H9 (cell line): ENCODE measurements around the gene GALNT13. TPM values are rescaled to one million over a fixed set of nuclear protein-coding genes. Genes with fewer than 3 reads are reported as not detected.

Source experiments
- DNase-seq: peaks from one replicate; pipeline ENCODE4 v3.0.0-alpha.2; 2017
- H2AFZ ChIP-seq: one replicate; pipeline ENCODE4 v1.6.1; 2013; ENCODE audit warnings: mild to moderate bottlenecking, low read length, control low read depth, moderate library complexity
- H2AK5ac ChIP-seq: 2 replicates; pipeline ENCODE4 v1.6.1; 2013; ENCODE audit warnings: low read length, control low read depth, mixed read lengths; ENCODE audit not compliant: insufficient read length
- H2BK120ac ChIP-seq: one replicate; pipeline ENCODE4 v1.6.1; 2013; ENCODE audit warnings: low read depth, mild to moderate bottlenecking, low read length, control low read depth, inconsistent platforms; ENCODE audit not compliant: poor library complexity, severe bottlenecking
- H2BK12ac ChIP-seq: 2 replicates; pipeline ENCODE4 v1.6.1; 2013; ENCODE audit warnings: low read length, control low read depth, mixed read lengths, low read depth; ENCODE audit not compliant: insufficient read length
- H2BK15ac ChIP-seq: 2 replicates; pipeline ENCODE4 v1.6.1; 2013; ENCODE audit warnings: low read depth, low read length, control low read depth
- H2BK20ac ChIP-seq: one replicate; pipeline ENCODE4 v1.6.1; 2013; ENCODE audit warnings: low read depth, mild to moderate bottlenecking, low read length, control low read depth, inconsistent platforms; ENCODE audit not compliant: poor library complexity, severe bottlenecking
- H2BK5ac ChIP-seq: 2 replicates; pipeline ENCODE4 v1.6.1; 2013; ENCODE audit warnings: low read length, control low read depth, mixed read lengths; ENCODE audit not compliant: insufficient read length
- H3K14ac ChIP-seq: 2 replicates; pipeline ENCODE4 v1.6.1; 2013; ENCODE audit warnings: low read length, control low read depth; ENCODE audit not compliant: insufficient read depth
- H3K18ac ChIP-seq: 2 replicates; pipeline ENCODE4 v1.6.1; 2013; ENCODE audit warnings: low read depth, mild to moderate bottlenecking, mixed read lengths, low read length, control low read depth; ENCODE audit not compliant: insufficient read length
- H3K23ac ChIP-seq: 2 replicates; pipeline ENCODE4 v1.6.1; 2013; ENCODE audit warnings: low read length, control low read depth, mixed read lengths, low read depth; ENCODE audit not compliant: insufficient read length
- H3K23me2 ChIP-seq: 2 replicates; pipeline ENCODE4 v1.6.1; 2013; ENCODE audit warnings: low read depth, mild to moderate bottlenecking, mixed read lengths, low read length, control low read depth; ENCODE audit not compliant: insufficient read length, poor library complexity, severe bottlenecking
- H3K27ac ChIP-seq: 2 replicates; pipeline ENCODE4 v1.5.1; 2013; ENCODE audit warnings: low read length, control low read depth, mixed read lengths, low read depth; ENCODE audit not compliant: insufficient read length
- H3K27me3 ChIP-seq: 2 replicates; pipeline ENCODE4 v1.6.1; 2013; ENCODE audit warnings: low read length, control low read depth, inconsistent platforms; ENCODE audit not compliant: insufficient read depth
- H3K4ac ChIP-seq: 2 replicates; pipeline ENCODE4 v1.6.1; 2013; ENCODE audit warnings: low read depth, mild to moderate bottlenecking, control low read depth, inconsistent platforms, low read length, moderate library complexity
- H3K4me1 ChIP-seq: 2 replicates; pipeline ENCODE4 v1.6.1; 2013; ENCODE audit warnings: low read length, control low read depth, inconsistent platforms; ENCODE audit not compliant: insufficient read depth
- H3K4me2 ChIP-seq: 2 replicates; pipeline ENCODE4 v1.6.1; 2013; ENCODE audit warnings: low read length, control low read depth, mixed read lengths; ENCODE audit not compliant: insufficient read length, insufficient read depth
- H3K56ac ChIP-seq: 2 replicates; pipeline ENCODE4 v1.6.1; 2013; ENCODE audit warnings: low read depth, mild to moderate bottlenecking, mixed read lengths, low read length, control low read depth; ENCODE audit not compliant: insufficient read length
- H3K79me1 ChIP-seq: 2 replicates; pipeline ENCODE4 v1.6.1; 2013; ENCODE audit warnings: low read depth, mild to moderate bottlenecking, moderate library complexity, low read length, control low read depth, inconsistent platforms; ENCODE audit not compliant: insufficient read depth, poor library complexity, severe bottlenecking
- H3K79me2 ChIP-seq: 2 replicates; pipeline ENCODE4 v1.6.1; 2013; ENCODE audit warnings: low read length, control low read depth, inconsistent platforms; ENCODE audit not compliant: insufficient read depth
- H3K9ac ChIP-seq: 2 replicates; pipeline ENCODE4 v1.6.1; 2013; ENCODE audit warnings: low read length, control low read depth, mixed read lengths; ENCODE audit not compliant: insufficient read length; ENCODE audit errors: extremely low read depth
- H3K9me3 ChIP-seq: one replicate; pipeline ENCODE4 v1.6.1; 2013; ENCODE audit warnings: low read depth, low read length, inconsistent platforms; ENCODE audit not compliant: control insufficient read depth
- H3T11ph ChIP-seq: one replicate; pipeline ENCODE4 v1.6.1; 2013; ENCODE audit warnings: mild to moderate bottlenecking, low read length, control low read depth, inconsistent platforms
- H4K20me1 ChIP-seq: one replicate; pipeline ENCODE4 v1.6.1; 2013; ENCODE audit not compliant: control insufficient read depth, insufficient read length, insufficient read depth
- H4K5ac ChIP-seq: 2 replicates; pipeline ENCODE4 v1.6.1; 2013; ENCODE audit warnings: low read depth, mild to moderate bottlenecking, mixed read lengths, low read length, control low read depth; ENCODE audit not compliant: insufficient read length
- H4K8ac ChIP-seq: replicated peaks from 2 replicates; pipeline ENCODE4 v1.6.1; 2013; ENCODE audit warnings: low read length, control low read depth, mixed read lengths, low read depth; ENCODE audit not compliant: insufficient read length
- H4K91ac ChIP-seq: 2 replicates; pipeline ENCODE4 v1.6.1; 2013; ENCODE audit warnings: low read depth, mild to moderate bottlenecking, moderate library complexity, mixed read lengths, low read length, control low read depth; ENCODE audit not compliant: insufficient read length
- H3K27ac Mint-ChIP-seq, 3 experiments: 2 replicates in 2 of 3; 3 replicates in 1 of 3; pipeline ENCODE4 v1.8.0; 2020 to 2021; ENCODE audit warnings: mixed read lengths in 3 of 3, mild to moderate bottlenecking in 1 of 3, moderate library complexity in 1 of 3
- H3K27me3 Mint-ChIP-seq: 2 replicates; pipeline ENCODE4 v1.8.0; 2021; ENCODE audit warnings: low read depth, mild to moderate bottlenecking, moderate library complexity, mixed read lengths
- H3K36me3 Mint-ChIP-seq, 3 experiments: 2 replicates in 2 of 3; 3 replicates in 1 of 3; pipeline ENCODE4 v1.8.0; 2020 to 2021; ENCODE audit warnings: low read depth in 3 of 3, mixed read lengths in 3 of 3; ENCODE audit not compliant: insufficient read depth in 1 of 3
- H3K4me1 Mint-ChIP-seq, 2 experiments: 2 replicates each; pipeline ENCODE4 v1.8.0; 2020; ENCODE audit warnings: mixed read lengths in 2 of 2
- H3K4me3 Mint-ChIP-seq, 2 experiments: 2 replicates in 1 of 2; 3 replicates in 1 of 2; pipeline ENCODE4 v1.8.0; 2020 to 2021; ENCODE audit warnings: mild to moderate bottlenecking in 2 of 2, mixed read lengths in 2 of 2, moderate library complexity in 1 of 2
- H3K9me3 Mint-ChIP-seq, 2 experiments: 2 replicates in 1 of 2; 3 replicates in 1 of 2; pipeline ENCODE4 v1.8.0; 2020; ENCODE audit warnings: mild to moderate bottlenecking in 2 of 2, mixed read lengths in 2 of 2, moderate library complexity in 1 of 2
- WGBS: extraction: QIAGEN DNeasy Blood & Tissue Kit; methylation state at CpG from one replicate; pipeline ENCODE4 v1.1.7; 2013; ENCODE audit warnings: missing lambda C conversion rate, low lambda C conversion rate, mixed read lengths; ENCODE audit not compliant: insufficient read length; ENCODE audit errors: extremely low coverage; 5-methylcytosine and 5-hydroxymethylcytosine counted together
- total RNA-seq: library from RNA; stranded (reverse); gene quantifications from 2 replicates; pipeline ENCODE4 v1.2.1, GENCODE V29; 2021
- TF ChIP-seq, protein P1 (sequence below): fragments of 200-600 bp; sonication (generic); conservative IDR thresholded peaks from 3 replicates; pipeline ENCODE4 v1.8.0; 2021; ENCODE audit warnings: antibody characterized with exemption, mild to moderate bottlenecking

The GALNT13 gene
- total RNA-seq, 1 experiment from 2014 or later: 6.6 TPM

DNA sequence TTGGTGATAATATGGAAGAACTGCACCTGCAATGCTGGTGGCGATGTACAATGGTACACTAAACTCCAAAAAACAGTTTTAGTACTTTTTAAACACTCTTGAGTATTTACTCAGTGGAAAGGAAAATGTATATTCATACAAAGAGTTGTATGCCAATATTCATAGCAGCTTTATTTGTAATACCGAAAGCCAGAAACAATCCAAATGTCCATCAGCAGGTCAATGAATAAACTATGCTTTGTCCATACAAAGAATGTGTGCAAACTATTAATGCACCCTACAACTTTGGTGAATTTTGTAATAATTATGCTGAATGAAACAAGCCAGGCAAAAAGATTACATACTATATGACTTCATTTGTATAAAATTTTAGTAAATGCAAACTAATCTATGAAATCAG is 396.3 kb downstream of the GALNT13 start:
- H2AK5ac ChIP-seq: no peak overlapping the region
- H3K4me1 Mint-ChIP-seq: no peaks in the 10 kb centered on the region
- no peaks in the 10 kb centered on the region for H3K23me2 ChIP-seq
- H3K23ac ChIP-seq: no peak overlapping the region
- no peak overlapping the region for H2BK5ac ChIP-seq
- H3K18ac ChIP-seq: no peak overlapping the region
- H3K4me2 ChIP-seq: no peak overlapping the region
- H2BK12ac ChIP-seq: no peak overlapping the region
- no peak overlapping the region for H3K27ac ChIP-seq
- H3K9me3 Mint-ChIP-seq: no peaks in the 10 kb centered on the region
- no peak overlapping the region for H2BK120ac ChIP-seq
- H3K27me3 Mint-ChIP-seq: no peaks in the 10 kb centered on the region
- WGBS: no CpG with 5 or more reads among the region's 2 CpGs
- H2BK20ac ChIP-seq: no peak overlapping the region
- DNase-seq: no peak
- TF ChIP-seq, protein P1, sequence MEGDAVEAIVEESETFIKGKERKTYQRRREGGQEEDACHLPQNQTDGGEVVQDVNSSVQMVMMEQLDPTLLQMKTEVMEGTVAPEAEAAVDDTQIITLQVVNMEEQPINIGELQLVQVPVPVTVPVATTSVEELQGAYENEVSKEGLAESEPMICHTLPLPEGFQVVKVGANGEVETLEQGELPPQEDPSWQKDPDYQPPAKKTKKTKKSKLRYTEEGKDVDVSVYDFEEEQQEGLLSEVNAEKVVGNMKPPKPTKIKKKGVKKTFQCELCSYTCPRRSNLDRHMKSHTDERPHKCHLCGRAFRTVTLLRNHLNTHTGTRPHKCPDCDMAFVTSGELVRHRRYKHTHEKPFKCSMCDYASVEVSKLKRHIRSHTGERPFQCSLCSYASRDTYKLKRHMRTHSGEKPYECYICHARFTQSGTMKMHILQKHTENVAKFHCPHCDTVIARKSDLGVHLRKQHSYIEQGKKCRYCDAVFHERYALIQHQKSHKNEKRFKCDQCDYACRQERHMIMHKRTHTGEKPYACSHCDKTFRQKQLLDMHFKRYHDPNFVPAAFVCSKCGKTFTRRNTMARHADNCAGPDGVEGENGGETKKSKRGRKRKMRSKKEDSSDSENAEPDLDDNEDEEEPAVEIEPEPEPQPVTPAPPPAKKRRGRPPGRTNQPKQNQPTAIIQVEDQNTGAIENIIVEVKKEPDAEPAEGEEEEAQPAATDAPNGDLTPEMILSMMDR: no peak
- H2BK15ac ChIP-seq: no peak overlapping the region
- no peaks in the 10 kb centered on the region for H3K4me1 ChIP-seq
- H3K4me3 Mint-ChIP-seq: no peak overlapping the region
- no peak overlapping the region for H3K14ac ChIP-seq
- H3K56ac ChIP-seq: no peak overlapping the region
- no peaks in the 10 kb centered on the region for H3K79me1 ChIP-seq
- no peaks in the 10 kb centered on the region for H3K9me3 ChIP-seq
- no peaks in the 10 kb centered on the region for H3K36me3 Mint-ChIP-seq
- no peaks in the 10 kb centered on the region for H3K27me3 ChIP-seq
- no peaks in the 10 kb centered on the region for H3K79me2 ChIP-seq
- no peak overlapping the region for H4K5ac ChIP-seq
- H3K27ac Mint-ChIP-seq: no peak overlapping the region
- no peak overlapping the region for H2AFZ ChIP-seq
- H4K20me1 ChIP-seq: no peaks in the 10 kb centered on the region
- no peak overlapping the region for H3K4ac ChIP-seq
- no peak overlapping the region for H4K91ac ChIP-seq
- H3K9ac ChIP-seq: no peak overlapping the region
- H3T11ph ChIP-seq: no peak overlapping the region
- H4K8ac ChIP-seq: no peak overlapping the region
